ENCODE results near the gene GUCA1C. TPM values are rescaled to one million over a fixed set of nuclear protein-coding genes. Genes with fewer than 3 reads are reported as not detected.

Gene GUCA1C
- total RNA-seq, 1 donor from 2014 or later, result not detected

- no peak overlapping the region for H3K27ac Mint-ChIP-seq
- H3K4me2 ChIP-seq, result no peak overlapping the region
- H3K9me3 Mint-ChIP-seq, result no peaks in the 10 kb centered on the region
- no peak overlapping the region for H3K27ac ChIP-seq
- no peaks in the 10 kb centered on the region for H3K9me3 ChIP-seq (ENCODE audit: low read depth)
- no peaks in the 10 kb centered on the region for H3K36me3 Mint-ChIP-seq
- no peak for DNase-seq (ENCODE audit: low spot score)
- no peaks in the 10 kb centered on the region for H3K27me3 ChIP-seq
- no peaks in the 10 kb centered on the region for H3K36me3 ChIP-seq
- H3K4me1 ChIP-seq, result no peaks in the 10 kb centered on the region
- no peaks in the 10 kb centered on the region for H4K20me1 ChIP-seq (ENCODE audit: low read depth)
- no peaks in the 10 kb centered on the region for H3F3A ChIP-seq (ENCODE audit: low read depth)
- H2AFZ ChIP-seq (replicated peaks), result no peak overlapping the region
- H3K4me3 Mint-ChIP-seq, result no peak overlapping the region
- no peak for TF ChIP-seq EZH2 (IDR thresholded peaks at IDR 0.05)
- TF ChIP-seq CTCF (IDR thresholded peaks at IDR 0.05), result no peak
- TF ChIP-seq EZH2phosphoT487 (IDR thresholded peaks at IDR 0.05), result no peak
- H3K79me2 ChIP-seq (ENCODE audit: low read depth), result no peaks in the 10 kb centered on the region
- no peaks in the 10 kb centered on the region for H3K27me3 Mint-ChIP-seq (ENCODE audit: insufficient read depth, low read depth)
- H3K4me3 ChIP-seq, result no peak overlapping the region
- H3K9ac ChIP-seq, result no peak overlapping the region
- no peaks in the 10 kb centered on the region for H3K4me1 Mint-ChIP-seq
These were observed 75.8 kb downstream of the GUCA1C start for GRCh38 chr3:108877901-108878300.

- Histone ChIP-seq H2AFZ (replicated peaks) (no peak overlapping the region), H3K4me3 (no peak overlapping the region), H3F3A (ENCODE audit: low read depth) (peaks cover 4% of the 10 kb centered on the region), H3K9me3 (ENCODE audit: low read depth) (no peaks in the 10 kb centered on the region), H3K27me3 (no peaks in the 10 kb centered on the region), H3K4me1 (peaks cover 6% of the 10 kb centered on the region), H3K27ac (no peak overlapping the region), H3K9ac (no peak overlapping the region), H3K79me2 (ENCODE audit: low read depth) (no peaks in the 10 kb centered on the region), H3K36me3 (no peaks in the 10 kb centered on the region), H4K20me1 (ENCODE audit: low read depth) (no peaks in the 10 kb centered on the region), H3K4me2 (no peak overlapping the region)
- DNase-seq (ENCODE audit: low spot score), result no peak
- Mint-ChIP-seq H3K9me3 (peaks cover 2% of the 10 kb centered on the region), H3K4me3 (no peak overlapping the region), H3K27me3 (ENCODE audit: insufficient read depth, low read depth) (no peaks in the 10 kb centered on the region), H3K4me1 (peaks cover 12% of the 10 kb centered on the region), H3K36me3 (no peaks in the 10 kb centered on the region), H3K27ac (no peak overlapping the region)
- no peak for TF ChIP-seq EZH2 (IDR thresholded peaks at IDR 0.05)
- TF ChIP-seq CTCF (IDR thresholded peaks at IDR 0.05), result no peak
- no peak for TF ChIP-seq EZH2phosphoT487 (IDR thresholded peaks at IDR 0.05)
These were observed 89.9 kb downstream of the GUCA1C start for GRCh38 chr3:108863799-108864135.

GRCh38 chr3:108862865-108863798 is 90.5 kb downstream of the GUCA1C start:
- H2AFZ ChIP-seq (replicated peaks), result no peak overlapping the region

More at GRCh38 chr3:108862865-108863798, 90.5 kb downstream of the GUCA1C start:
- no peaks in the 10 kb centered on the region for H3K36me3 ChIP-seq
- H3K4me3 Mint-ChIP-seq, result no peak overlapping the region
- H4K20me1 ChIP-seq (ENCODE audit: low read depth), result no peaks in the 10 kb centered on the region
- no peak for TF ChIP-seq CTCF (IDR thresholded peaks at IDR 0.05)
- TF ChIP-seq EZH2 (IDR thresholded peaks at IDR 0.05), result no peak
- no peak for TF ChIP-seq EZH2phosphoT487 (IDR thresholded peaks at IDR 0.05)
- no peak overlapping the region for H3K27ac ChIP-seq
- no peaks in the 10 kb centered on the region for H3K36me3 Mint-ChIP-seq
- no peak overlapping the region for H3K4me2 ChIP-seq
- H3K9me3 ChIP-seq (ENCODE audit: low read depth), result no peaks in the 10 kb centered on the region
- peaks cover 2% of the 10 kb centered on the region for H3K9me3 Mint-ChIP-seq
- no peaks in the 10 kb centered on the region for H3K79me2 ChIP-seq (ENCODE audit: low read depth)
- H3K9ac ChIP-seq, result no peak overlapping the region
- H3F3A ChIP-seq (ENCODE audit: low read depth), result peaks cover 4% of the 10 kb centered on the region
- no peak overlapping the region for H3K4me3 ChIP-seq
- peaks cover 6% of the 10 kb centered on the region for H3K4me1 ChIP-seq
- DNase-seq (ENCODE audit: low spot score), result no peak
- H3K27ac Mint-ChIP-seq, result no peak overlapping the region
- H3K4me1 Mint-ChIP-seq, result peaks cover 12% of the 10 kb centered on the region
- no peaks in the 10 kb centered on the region for H3K27me3 Mint-ChIP-seq (ENCODE audit: insufficient read depth, low read depth)
- no peaks in the 10 kb centered on the region for H3K27me3 ChIP-seq

All from neural progenitor cell (in vitro differentiated cells).